ENCODE results near the gene SLC51B. TPM values are rescaled to one million over a fixed set of nuclear protein-coding genes. Genes with fewer than 3 reads are reported as not detected.
"Not testable (repeated sequence)": the region's sequence is repeated elsewhere in the genome, so short reads cannot be mapped to it uniquely, and the experiment has no call there.

SLC51B gene
- total and polyA plus RNA-seq, 10 of the 15 experiments (the other 5 are each of a cell fraction or from before 2014, with no cell fraction given), result 0.05 to 0.17 (median 0.13) TPM; not detected in 7

- BruUV-seq (replicated peaks); H3K79me2 ChIP-seq (ENCODE audit: control insufficient read depth, insufficient read depth, low read length); FAIRE-seq; ATAC-seq; RAD21 ChIA-PET (ENCODE audit: unreplicated experiment); H3K27me3 ChIP-seq (replicated peaks in 1 of 2; ENCODE audit: control insufficient read depth in 2 of 2, insufficient read depth in 2 of 2, low read length in 1 of 2); H3K36me3 ChIP-seq (ENCODE audit: control insufficient read depth in 2 of 2, insufficient read depth in 2 of 2, low read length in 1 of 2); H3K4me3 ChIP-seq; H3K4me1 ChIP-seq (ENCODE audit: control insufficient read depth, insufficient read depth, low read length); POLR2A ChIA-PET; in situ Hi-C loops (cut with MboI); SMC1A ChIA-PET (ENCODE audit: uncharacterized antibody, unreplicated experiment); H3K9ac ChIP-seq (ENCODE audit: control insufficient read depth, insufficient read depth, low read length); DNase-seq (ENCODE audit: low read depth, low spot score); H3K4me2 ChIP-seq (ENCODE audit: control insufficient read depth, insufficient read depth); H3K9me3 ChIP-seq (replicated peaks; ENCODE audit: control insufficient read depth, insufficient read depth, low read length); H3K27ac ChIP-seq (ENCODE audit: control insufficient read depth, insufficient read depth); intact Hi-C loops (cut with micrococcal nuclease; ENCODE audit: unreplicated experiment); H4K20me1 ChIP-seq (ENCODE audit: control insufficient read depth, insufficient read depth); H2AFZ ChIP-seq (ENCODE audit: control insufficient read depth, low read depth, low read length): not testable (repeated sequence)
- CTCF ChIA-PET, result interaction anchor here (1.2 kb wide), 1 partner anchor 11 kb away, joined by 3 read pairs; no protein-coding TSS in a partner anchor
- WGBS (ENCODE audit: insufficient coverage, insufficient replicate concordance, low lambda C conversion rate, missing lambda C conversion rate), result over 99% methylated on average over 13 of the region's 13 CpGs
Observed at GRCh38 chr15:65093793-65094170, 48.6 kb downstream of the SLC51B start.

GRCh38 chr15:65094294-65094995 is 49.3 kb downstream of the SLC51B start:
- H4K20me1 ChIP-seq (ENCODE audit: control insufficient read depth, insufficient read depth), result no peaks in the 10 kb centered on the region
- H3K4me3 ChIP-seq, result no peak overlapping the region
- 83% methylated on average over 14 of the region's 14 CpGs for WGBS (ENCODE audit: insufficient coverage, insufficient replicate concordance, low lambda C conversion rate, missing lambda C conversion rate)
- intact Hi-C loops (cut with micrococcal nuclease; ENCODE audit: unreplicated experiment) (no loop called here), in situ Hi-C loops (cut with MboI) (no loop called here)
- CTCF ChIA-PET, result interaction anchor here (1.2 kb wide), 1 partner anchor 12 kb away, joined by 3 read pairs; no protein-coding TSS in a partner anchor
- SMC1A ChIA-PET (ENCODE audit: uncharacterized antibody, unreplicated experiment), result no interaction called here
- no peaks in the 10 kb centered on the region for H3K27me3 ChIP-seq (replicated peaks in 1 of 2; ENCODE audit: control insufficient read depth in 2 of 2, insufficient read depth in 2 of 2, low read length in 1 of 2)
- no peak overlapping the region for H3K4me2 ChIP-seq (ENCODE audit: control insufficient read depth, insufficient read depth)
- no peaks in the 10 kb centered on the region for H3K9me3 ChIP-seq (replicated peaks; ENCODE audit: control insufficient read depth, insufficient read depth, low read length)
- H3K27ac ChIP-seq (ENCODE audit: control insufficient read depth, insufficient read depth), result no peak overlapping the region
- TF ChIP-seq ELK1 (IDR thresholded peaks at IDR 0.05; ENCODE audit: low read depth, low read length) (no peak), BACH1 (IDR thresholded peaks at IDR 0.05; ENCODE audit: borderline replicate concordance) (no peak), CBX5 (IDR thresholded peaks at IDR 0.05; ENCODE audit: low read depth) (no peak), KAT2A (conservative IDR thresholded peaks at IDR 0.05; ENCODE audit: control insufficient read depth, low read depth, low read length) (no peak), ZNF217 (IDR thresholded peaks at IDR 0.05) (no peak), PBX3 (IDR thresholded peaks at IDR 0.05; ENCODE audit: insufficient replicate concordance, low read depth, low read length) (no peak), ZNF274 (IDR thresholded peaks at IDR 0.05; ENCODE audit: insufficient read depth, insufficient read length) (no peak), TARDBP (IDR thresholded peaks at IDR 0.05; ENCODE audit: borderline replicate concordance) (no peak), NRF1 (conservative IDR thresholded peaks at IDR 0.05; ENCODE audit: low read depth, low read length) (no peak), SREBF1 (IDR thresholded peaks at IDR 0.05; ENCODE audit: low read length) (no peak), DPF2 (IDR thresholded peaks at IDR 0.05) (no peak)
- no peak overlapping the region for H3K9ac ChIP-seq (ENCODE audit: control insufficient read depth, insufficient read depth, low read length)
- DNase-seq (ENCODE audit: low read depth, low spot score), result no peak
- POLR2A ChIA-PET, result no interaction called here
- no peaks in the 10 kb centered on the region for H3K4me1 ChIP-seq (ENCODE audit: control insufficient read depth, insufficient read depth, low read length)
- no peak overlapping the region for H2AFZ ChIP-seq (ENCODE audit: control insufficient read depth, low read depth, low read length)
- BruUV-seq (replicated peaks), result no TSS peak
- no peaks in the 10 kb centered on the region; a peak in 2 of 4 replicates for H3K36me3 ChIP-seq (ENCODE audit: control insufficient read depth in 2 of 2, insufficient read depth in 2 of 2, low read length in 1 of 2)
- no peak for FAIRE-seq
- no peaks in the 10 kb centered on the region for H3K79me2 ChIP-seq (ENCODE audit: control insufficient read depth, insufficient read depth, low read length)
- ATAC-seq, result no peak
- RAD21 ChIA-PET (ENCODE audit: unreplicated experiment), result no interaction called here
